Measurements from ENCODE around the gene GDA. TPM values are rescaled to one million over a fixed set of nuclear protein-coding genes. Genes with fewer than 3 reads are reported as not detected.

The GDA gene
- total RNA-seq, 2 donors from 2014 or later = 2.5 to 6.9 TPM

DNA sequence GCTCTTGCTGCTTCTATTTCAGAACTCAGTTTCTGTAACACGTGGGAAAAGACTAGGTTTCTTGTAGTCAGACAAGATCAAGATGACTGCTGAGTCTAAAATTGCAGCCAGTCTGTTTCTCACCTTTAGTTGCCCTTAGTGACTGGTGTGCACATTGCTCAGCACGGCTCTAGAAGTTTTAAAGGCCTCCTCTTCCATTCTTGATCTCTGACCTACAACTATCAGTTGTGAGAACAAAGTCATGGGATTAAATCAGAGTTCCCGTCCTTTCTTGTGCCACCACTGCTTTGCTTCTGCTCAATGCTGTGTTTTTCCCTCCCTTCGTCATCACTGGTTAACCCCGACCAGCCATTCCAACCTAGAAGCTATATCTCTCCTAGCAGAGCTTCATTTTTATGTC lies 52.8 kb downstream of the GDA start:
- 90 to 91% methylated on average over 5 of the region's 5 CpGs for WGBS, 2 experiments (ENCODE audit: insufficient coverage in 1 of 2, insufficient read length in 1 of 2)

DNA sequence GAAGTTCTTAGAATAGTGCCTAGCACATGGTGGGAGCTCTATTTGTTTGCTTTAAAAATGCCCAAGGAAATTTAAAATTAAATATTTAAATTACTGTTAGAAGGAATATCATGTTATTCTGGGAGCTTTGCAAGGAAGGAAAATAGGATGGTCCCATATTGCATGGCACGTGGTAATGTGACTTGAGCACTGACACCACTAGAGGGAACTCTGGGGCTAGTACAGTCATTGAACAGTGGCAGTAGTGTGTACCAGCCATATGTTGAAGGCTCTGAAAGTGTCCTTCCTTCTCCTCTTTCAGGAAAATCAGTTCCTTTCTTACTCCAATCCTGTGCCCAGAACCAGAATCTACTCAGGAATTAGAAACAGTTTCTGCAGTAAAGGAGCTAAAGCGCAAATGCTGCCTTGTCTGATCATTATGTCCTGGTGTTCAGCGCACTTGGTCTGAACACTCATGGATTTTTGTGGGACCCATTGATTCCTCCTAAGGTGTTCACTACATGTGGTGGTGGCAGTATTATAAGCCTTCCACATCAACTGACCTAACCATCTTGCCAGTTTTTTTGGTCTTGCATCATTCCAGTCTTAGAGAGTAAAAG lies 54.1 kb downstream of the GDA start:
- TF ChIP-seq, protein P1, sequence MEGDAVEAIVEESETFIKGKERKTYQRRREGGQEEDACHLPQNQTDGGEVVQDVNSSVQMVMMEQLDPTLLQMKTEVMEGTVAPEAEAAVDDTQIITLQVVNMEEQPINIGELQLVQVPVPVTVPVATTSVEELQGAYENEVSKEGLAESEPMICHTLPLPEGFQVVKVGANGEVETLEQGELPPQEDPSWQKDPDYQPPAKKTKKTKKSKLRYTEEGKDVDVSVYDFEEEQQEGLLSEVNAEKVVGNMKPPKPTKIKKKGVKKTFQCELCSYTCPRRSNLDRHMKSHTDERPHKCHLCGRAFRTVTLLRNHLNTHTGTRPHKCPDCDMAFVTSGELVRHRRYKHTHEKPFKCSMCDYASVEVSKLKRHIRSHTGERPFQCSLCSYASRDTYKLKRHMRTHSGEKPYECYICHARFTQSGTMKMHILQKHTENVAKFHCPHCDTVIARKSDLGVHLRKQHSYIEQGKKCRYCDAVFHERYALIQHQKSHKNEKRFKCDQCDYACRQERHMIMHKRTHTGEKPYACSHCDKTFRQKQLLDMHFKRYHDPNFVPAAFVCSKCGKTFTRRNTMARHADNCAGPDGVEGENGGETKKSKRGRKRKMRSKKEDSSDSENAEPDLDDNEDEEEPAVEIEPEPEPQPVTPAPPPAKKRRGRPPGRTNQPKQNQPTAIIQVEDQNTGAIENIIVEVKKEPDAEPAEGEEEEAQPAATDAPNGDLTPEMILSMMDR (conservative IDR thresholded peaks at IDR 0.05) = peak; percentile 82
- no peaks in the 10 kb centered on the region for H3K4me1 Mint-ChIP-seq
- no peaks in the 10 kb centered on the region for H3K9me3 Mint-ChIP-seq
- H3K9ac ChIP-seq (ENCODE audit: extremely low read depth, low read length, poor library complexity, severe bottlenecking) = no peak overlapping the region
- H3K36me3 Mint-ChIP-seq (ENCODE audit: low read depth) = no peaks in the 10 kb centered on the region
- H3K4me3 ChIP-seq (ENCODE audit: low read length) = no peak overlapping the region
- WGBS, 2 experiments (ENCODE audit: insufficient coverage in 1 of 2, insufficient read length in 1 of 2) = 50 to 70% methylated on average over 2 to 3 of the region's 3 CpGs
- no peaks in the 10 kb centered on the region for H3K9me3 ChIP-seq (ENCODE audit: control insufficient read depth, low read length)
- H3K27ac ChIP-seq (ENCODE audit: low read depth, low read length) = no peak overlapping the region
- no peaks in the 10 kb centered on the region for H3K27me3 Mint-ChIP-seq (ENCODE audit: insufficient read depth)
- no peak overlapping the region for H3K27ac Mint-ChIP-seq
- H3K36me3 ChIP-seq (ENCODE audit: control insufficient read depth, insufficient read depth, low read length) = no peaks in the 10 kb centered on the region
- no peak overlapping the region for H3K4me3 Mint-ChIP-seq
- DNase-seq = peak; percentile 66
- no peaks in the 10 kb centered on the region for H3K4me1 ChIP-seq (ENCODE audit: control insufficient read depth, insufficient read depth, low read length)
- no peaks in the 10 kb centered on the region for H3K27me3 ChIP-seq (ENCODE audit: control insufficient read depth, insufficient read depth, low read length, poor library complexity, severe bottlenecking)

More for the DNA sequence above, 52.8 kb downstream of the GDA start:
- no peak overlapping the region for H3K27ac ChIP-seq (ENCODE audit: low read depth, low read length)
- H3K9me3 ChIP-seq (ENCODE audit: control insufficient read depth, low read length) = no peaks in the 10 kb centered on the region
- Mint-ChIP-seq H3K4me3 (no peak overlapping the region), H3K27ac (no peak overlapping the region), H3K27me3 (ENCODE audit: insufficient read depth) (no peaks in the 10 kb centered on the region), H3K36me3 (ENCODE audit: low read depth) (no peaks in the 10 kb centered on the region), H3K9me3 (no peaks in the 10 kb centered on the region), H3K4me1 (no peaks in the 10 kb centered on the region)
- DNase-seq = no peak
- no peaks in the 10 kb centered on the region for H3K36me3 ChIP-seq (ENCODE audit: control insufficient read depth, insufficient read depth, low read length)
- no peak overlapping the region for H3K9ac ChIP-seq (ENCODE audit: extremely low read depth, low read length, poor library complexity, severe bottlenecking)
- no peaks in the 10 kb centered on the region for H3K27me3 ChIP-seq (ENCODE audit: control insufficient read depth, insufficient read depth, low read length, poor library complexity, severe bottlenecking)
- no peaks in the 10 kb centered on the region for H3K4me1 ChIP-seq (ENCODE audit: control insufficient read depth, insufficient read depth, low read length)
- TF ChIP-seq, protein P1 (conservative IDR thresholded peaks at IDR 0.05) = no peak
- H3K4me3 ChIP-seq (ENCODE audit: low read length) = no peak overlapping the region

DNA sequence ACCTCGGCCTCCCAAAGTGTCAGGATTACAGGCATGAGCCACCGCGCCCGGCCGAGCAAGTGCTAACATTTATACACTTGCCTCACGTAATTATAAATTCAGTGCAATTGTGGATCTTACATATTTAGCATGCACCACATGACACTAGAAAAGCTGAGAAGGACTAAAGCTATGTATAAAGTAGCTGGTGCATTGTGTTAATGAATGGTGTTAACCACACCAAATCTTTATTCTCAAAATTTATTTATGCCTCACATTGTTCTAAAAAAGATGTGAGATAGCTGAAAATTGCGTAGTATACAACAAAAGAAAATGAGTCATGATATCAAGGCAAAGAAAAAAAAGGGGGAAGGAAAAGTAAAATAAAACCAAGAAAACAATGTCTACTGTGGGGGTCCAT lies 54.8 kb downstream of the GDA start:
- H3K9ac ChIP-seq (ENCODE audit: extremely low read depth, low read length, poor library complexity, severe bottlenecking) = no peak overlapping the region
- Mint-ChIP-seq H3K4me1 (no peaks in the 10 kb centered on the region), H3K36me3 (ENCODE audit: low read depth) (no peaks in the 10 kb centered on the region), H3K27me3 (ENCODE audit: insufficient read depth) (no peaks in the 10 kb centered on the region), H3K9me3 (no peaks in the 10 kb centered on the region), H3K27ac (no peak overlapping the region), H3K4me3 (no peak overlapping the region)
- no peaks in the 10 kb centered on the region for H3K36me3 ChIP-seq (ENCODE audit: control insufficient read depth, insufficient read depth, low read length)
- H3K4me1 ChIP-seq (ENCODE audit: control insufficient read depth, insufficient read depth, low read length) = no peaks in the 10 kb centered on the region
- H3K9me3 ChIP-seq (ENCODE audit: control insufficient read depth, low read length) = no peaks in the 10 kb centered on the region
- no peak overlapping the region for H3K4me3 ChIP-seq (ENCODE audit: low read length)
- H3K27ac ChIP-seq (ENCODE audit: low read depth, low read length) = no peak overlapping the region
- TF ChIP-seq, protein P1 (conservative IDR thresholded peaks at IDR 0.05) = no peak
- 83% methylated on average over 7 of the region's 7 CpGs; no CpG with 5 or more reads in 1 of the 2 experiments for WGBS, 2 experiments (ENCODE audit: insufficient coverage in 1 of 2, insufficient read length in 1 of 2)
- no peaks in the 10 kb centered on the region for H3K27me3 ChIP-seq (ENCODE audit: control insufficient read depth, insufficient read depth, low read length, poor library complexity, severe bottlenecking)
- DNase-seq = no peak

Data from endodermal cell (in vitro differentiated cells).